DND-41 (cell line): ENCODE measurements around the gene CST6.
A peak's percentile ranks its signal among the peaks of the same experiment; 100 is the strongest.
"Not testable (repeated sequence)": the region's sequence is repeated elsewhere in the genome, so short reads cannot be mapped to it uniquely, and the experiment has no call there.

ENCODE experiments used
- ATAC-seq: fragments of 200-7000 bp; cut with Tn5 transposase; 3 replicates; pipeline ENCODE4 v1.9.1; 2021; ENCODE audit warnings: low read depth; ENCODE audit not compliant: insufficient read depth
- DNase-seq: peaks from one replicate; pipeline ENCODE4 v3.0.0-alpha.2; 2020
- H2AFZ ChIP-seq: 2 replicates; pipeline ENCODE4 v1.6.0; 2012; ENCODE audit warnings: low read depth, low read length
- H3K27ac ChIP-seq: 2 replicates; pipeline ENCODE4 v1.5.1; 2012; ENCODE audit warnings: low read length, inconsistent platforms
- H3K27me3 ChIP-seq: fragments of 200-600 bp; sonication (generic); 2 replicates; pipeline ENCODE4 v1.6.0; 2012; ENCODE audit warnings: low read length, mild to moderate bottlenecking, inconsistent platforms; ENCODE audit not compliant: insufficient read depth, poor library complexity
- H3K36me3 ChIP-seq: 2 replicates; pipeline ENCODE4 v1.5.1; 2012; ENCODE audit warnings: low read length, inconsistent platforms; ENCODE audit not compliant: insufficient read depth
- H3K4me1 ChIP-seq: 2 replicates; pipeline ENCODE4 v1.5.1; 2012; ENCODE audit warnings: mild to moderate bottlenecking, low read length; ENCODE audit not compliant: insufficient read depth
- H3K4me2 ChIP-seq: 2 replicates; pipeline ENCODE4 v1.6.0; 2012; ENCODE audit warnings: mild to moderate bottlenecking, moderate library complexity, low read length, inconsistent platforms; ENCODE audit not compliant: insufficient read depth
- H3K4me3 ChIP-seq, 2 experiments: fragments of 200-600 bp in 1 of 2; shearing (Covaris generic) in 1 of 2; 2 replicates each; pipeline ENCODE4 v1.5.1; 2012 to 2016; ENCODE audit warnings: inconsistent platforms in 2 of 2, low read length in 2 of 2, mild to moderate bottlenecking in 2 of 2, low read depth in 1 of 2, moderate library complexity in 1 of 2
- H3K79me2 ChIP-seq: 2 replicates; pipeline ENCODE4 v1.6.0; 2012; ENCODE audit warnings: low read length, inconsistent platforms; ENCODE audit not compliant: insufficient read depth
- H3K9ac ChIP-seq: 2 replicates; pipeline ENCODE4 v1.6.0; 2012; ENCODE audit warnings: low read depth, mild to moderate bottlenecking, inconsistent platforms, low read length, moderate library complexity
- H3K9me3 ChIP-seq: 2 replicates; pipeline ENCODE4 v1.5.1; 2012; ENCODE audit warnings: low read length, moderate library complexity, mild to moderate bottlenecking, inconsistent platforms; ENCODE audit not compliant: insufficient read depth, severe bottlenecking
- H4K20me1 ChIP-seq: 2 replicates; pipeline ENCODE4 v1.6.0; 2012; ENCODE audit warnings: low read length; ENCODE audit not compliant: insufficient read depth
- CTCF ChIP-seq: IDR thresholded peaks from 2 replicates; pipeline ENCODE4 v1.5.1; 2012; ENCODE audit warnings: borderline replicate concordance, low read length, moderate library complexity, mild to moderate bottlenecking; ENCODE audit not compliant: poor library complexity, severe bottlenecking; ENCODE audit errors: extremely low read depth
- EZH2 ChIP-seq: IDR thresholded peaks from 3 replicates; pipeline ENCODE4 v1.6.1; 2012; ENCODE audit warnings: borderline replicate concordance, low read depth, mild to moderate bottlenecking, moderate library complexity, low read length, inconsistent platforms; ENCODE audit not compliant: severe bottlenecking

Gene CST6

DNA sequence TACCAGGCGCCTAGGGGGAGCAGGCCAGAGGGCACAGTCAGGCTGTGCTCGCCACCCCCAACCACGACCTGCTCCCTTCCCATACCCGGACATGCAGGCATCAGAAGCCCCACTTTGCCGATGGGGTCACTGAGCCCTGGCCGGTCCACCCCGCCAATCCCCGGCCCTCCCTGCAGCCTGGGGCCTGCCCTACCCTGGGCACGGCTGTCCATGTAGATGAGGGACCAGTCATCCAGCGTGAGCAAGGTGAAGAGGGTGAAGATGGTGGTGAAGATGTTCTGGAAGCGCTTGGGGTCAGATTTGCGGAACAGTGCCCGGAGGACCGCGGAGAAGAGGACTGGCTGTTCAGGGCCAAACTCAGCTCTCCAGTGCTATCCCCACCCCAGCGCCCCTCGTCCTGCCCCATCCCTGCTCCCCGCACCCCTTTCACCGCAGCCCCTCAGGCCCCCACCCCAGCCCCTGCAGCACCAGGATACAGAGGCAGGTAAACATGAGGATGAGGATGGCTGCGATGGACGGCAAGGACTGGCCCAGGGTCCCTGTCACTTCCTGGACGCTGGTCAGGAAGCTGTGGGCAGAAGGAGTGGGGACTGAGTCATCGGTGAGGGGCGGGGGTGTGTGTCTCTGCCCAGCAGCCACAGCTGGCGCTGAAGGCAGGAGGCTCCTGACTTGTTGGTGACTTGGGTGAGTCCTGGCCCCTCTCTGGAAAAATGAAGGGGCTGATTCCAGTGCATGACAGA lies 9.0 kb downstream of the CST6 start:
- no peak overlapping the region for H3K4me3 ChIP-seq
- ATAC-seq (no peak), DNase-seq (no peak)
- H4K20me1 ChIP-seq = no peaks in the 10 kb centered on the region
- H3K79me2 ChIP-seq = no peaks in the 10 kb centered on the region
- H3K27ac ChIP-seq = no peak overlapping the region
- no peaks in the 10 kb centered on the region for H3K9me3 ChIP-seq
- no peak overlapping the region for H3K4me2 ChIP-seq
- peaks cover 9% of the 10 kb centered on the region for H3K4me1 ChIP-seq
- H2AFZ ChIP-seq = no peak overlapping the region
- peaks cover 5% of the 10 kb centered on the region for H3K27me3 ChIP-seq
- no peaks in the 10 kb centered on the region for H3K36me3 ChIP-seq
- no peak overlapping the region for H3K9ac ChIP-seq
- TF ChIP-seq CTCF (no peak), EZH2 (no peak)

DNA sequence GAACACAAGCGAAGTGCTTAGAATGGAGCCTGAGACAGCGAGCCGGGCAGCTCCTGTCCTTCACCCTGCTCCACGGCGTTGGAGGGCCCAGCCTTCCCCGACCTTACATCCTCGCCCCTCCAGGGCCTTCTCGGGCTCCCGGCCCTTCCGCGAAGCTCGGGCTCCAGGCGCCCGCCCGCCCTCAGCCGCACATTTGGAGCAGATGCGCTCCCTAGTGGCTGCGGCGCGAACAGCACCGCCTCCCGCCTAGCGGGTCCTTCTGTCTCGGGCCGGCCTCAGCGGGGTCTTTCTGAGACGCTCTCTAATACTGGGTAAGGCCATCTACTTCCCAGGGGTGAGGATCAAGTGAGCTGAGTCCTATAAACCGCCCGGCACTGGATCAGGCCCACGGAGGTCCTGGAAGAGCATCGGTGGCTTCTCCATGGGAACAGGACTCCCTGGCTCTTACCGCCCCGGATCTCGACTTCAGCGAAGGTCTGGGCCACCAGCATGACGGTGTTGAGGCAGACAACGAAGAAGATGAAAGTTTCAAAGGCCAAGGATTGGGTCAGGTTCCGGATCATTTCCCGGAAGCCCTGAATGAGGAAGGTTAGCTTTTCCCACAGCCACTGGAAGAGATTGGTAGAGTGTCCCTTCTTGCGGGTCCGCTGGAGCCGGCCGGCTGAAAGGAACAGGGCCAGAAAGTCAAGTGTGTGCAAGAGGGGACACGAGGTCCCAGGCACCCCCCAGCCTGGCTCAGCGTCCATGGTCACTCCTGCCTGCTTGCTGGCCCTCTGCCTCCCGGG lies 10.8 kb downstream of the CST6 start:
- DNase-seq = peak; percentile 82
- H3K79me2 ChIP-seq = no peaks in the 10 kb centered on the region
- H3K9me3 ChIP-seq = no peaks in the 10 kb centered on the region
- H3K36me3 ChIP-seq = no peaks in the 10 kb centered on the region
- H3K4me3 ChIP-seq = no peak overlapping the region
- no peaks in the 10 kb centered on the region for H4K20me1 ChIP-seq
- peak; percentile 97 for ATAC-seq
- H3K4me1 ChIP-seq = peaks cover 9% of the 10 kb centered on the region
- no peak overlapping the region for H3K27ac ChIP-seq
- H3K4me2 ChIP-seq = peak overlapping the region; percentile 53
- H3K27me3 ChIP-seq = peaks cover 5% of the 10 kb centered on the region
- TF ChIP-seq CTCF (peak; percentile 96), EZH2 (no peak)
- H2AFZ ChIP-seq = peak overlapping the region; percentile 82
- peak overlapping the region; percentile 40 for H3K9ac ChIP-seq

DNA sequence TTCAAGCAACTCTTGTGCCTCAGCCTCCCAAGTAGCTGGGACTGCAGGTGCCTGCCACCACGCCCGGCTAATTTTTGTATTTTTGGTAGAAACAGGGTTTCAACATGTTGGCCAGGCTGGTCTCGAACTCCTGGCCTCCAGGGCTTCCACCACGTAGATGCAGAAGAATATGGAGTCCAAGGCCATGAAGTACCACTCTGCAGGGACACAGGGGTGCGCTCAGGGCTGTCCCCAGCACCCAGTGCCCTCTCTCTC lies 11.3 kb downstream of the CST6 start:
- H3K79me2 ChIP-seq, H3K27ac ChIP-seq, H3K9me3 ChIP-seq, ATAC-seq, H4K20me1 ChIP-seq, H3K4me1 ChIP-seq, H3K36me3 ChIP-seq, DNase-seq, H3K4me3 ChIP-seq, H3K9ac ChIP-seq, H3K4me2 ChIP-seq, H3K27me3 ChIP-seq: not testable (repeated sequence)
- H2AFZ ChIP-seq = peak overlapping the region; percentile 82

DNA sequence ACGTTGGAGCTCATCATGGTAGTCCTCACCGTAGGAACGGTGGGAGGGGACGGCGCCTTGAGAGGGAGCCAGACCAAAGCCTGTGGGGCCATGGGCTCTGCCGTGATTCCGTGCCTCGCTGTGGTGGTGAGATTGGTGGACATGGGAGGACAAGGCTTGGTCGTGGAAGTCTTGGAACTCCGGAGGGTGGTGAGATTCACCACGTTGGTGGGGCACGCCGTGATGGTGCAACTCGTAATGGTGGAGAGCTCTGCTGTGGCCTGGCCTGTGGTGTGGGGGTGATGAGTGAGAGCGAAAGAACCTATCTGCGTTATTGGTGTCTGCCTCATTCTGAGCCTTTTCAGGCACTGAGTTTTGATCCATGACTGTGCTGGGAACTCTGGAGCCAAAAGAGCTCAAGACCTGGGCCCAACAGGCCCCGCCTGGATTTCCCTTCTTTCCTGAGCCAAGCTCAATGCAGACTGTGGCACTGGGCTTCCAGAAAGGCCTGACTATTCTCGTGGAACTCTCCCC lies 14.3 kb downstream of the CST6 start, which contains the start of gene CATSPER1:
TSS of gene CATSPER1 (minus strand) at position 463 of the 513 bp plus-strand sequence. CDS start at position 363, 100 bp downstream.
- Histone ChIP-seq H3K27ac (no peak within 1 kb of the TSS), H3K79me2 (no peaks in the 10 kb centered on the region), H3K4me3 (no peak within 1 kb of the TSS), H4K20me1 (no peaks in the 10 kb centered on the region), H3K9ac (no peak within 1 kb of the TSS), H3K4me2 (no peak within 1 kb of the TSS), H2AFZ (no peak within 1 kb of the TSS), H3K36me3 (no peaks in the 10 kb centered on the region), H3K9me3 (no peaks in the 10 kb centered on the region), H3K27me3 (peaks cover 5% of the 10 kb centered on the region), H3K4me1 (peaks cover 9% of the 10 kb centered on the region)
- DNase-seq = no peak
- ATAC-seq = no peak
- no peak for TF ChIP-seq CTCF
- no peak for TF ChIP-seq EZH2
